HG02852 (cell line): ENCODE measurements around the gene GRB10.
"Not testable (repeated sequence)": the region's sequence is repeated elsewhere in the genome, so short reads cannot be mapped to it uniquely, and the experiment has no call there.

ENCODE experiments used
- ATAC-seq: cut with Tn5 transposase; IDR thresholded peaks from one replicate; pipeline ENCODE4 v1.9.1; 2021; ENCODE audit warnings: mild to moderate bottlenecking, moderate library complexity; ENCODE audit not compliant: unreplicated experiment

GRB10 gene

GRCh38 chr7:50745336-50745735, 37.4 kb downstream of the GRB10 start:
- no peak for ATAC-seq

- no peak for ATAC-seq
Observed at GRCh38 chr7:50743893-50744292, 38.8 kb downstream of the GRB10 start.

- no peak for ATAC-seq
Observed at GRCh38 chr7:50743016-50743415, 39.7 kb downstream of the GRB10 start.

GRCh38 chr7:50742401-50742800, 40.3 kb downstream of the GRB10 start:
- ATAC-seq, result no peak

- no peak for ATAC-seq
Observed at GRCh38 chr7:50739744-50740435, 42.8 kb downstream of the GRB10 start.

GRCh38 chr7:50738932-50739331, 43.8 kb downstream of the GRB10 start:
- no peak for ATAC-seq

- ATAC-seq, result not testable (repeated sequence)
Observed at GRCh38 chr7:50735836-50736235, 46.9 kb downstream of the GRB10 start.

GRCh38 chr7:50735333-50735732, 47.4 kb downstream of the GRB10 start:
- no peak for ATAC-seq

GRCh38 chr7:50734246-50734645, 48.5 kb downstream of the GRB10 start:
- no peak for ATAC-seq

GRCh38 chr7:50733552-50733951, 49.1 kb downstream of the GRB10 start:
- ATAC-seq, result no peak

- ATAC-seq, result no peak
Observed at GRCh38 chr7:50731703-50732582, 50.8 kb downstream of the GRB10 start.

- no peak for ATAC-seq
Observed at GRCh38 chr7:50730446-50731400, 52.0 kb downstream of the GRB10 start.

- no peak for ATAC-seq
Observed at GRCh38 chr7:50729962-50730361, 52.7 kb downstream of the GRB10 start.

- ATAC-seq, result no peak
Observed at GRCh38 chr7:50728184-50728583, 54.5 kb downstream of the GRB10 start.

GRCh38 chr7:50727711-50728110, 55.0 kb downstream of the GRB10 start:
- no peak for ATAC-seq

GRCh38 chr7:50727072-50727471, 55.6 kb downstream of the GRB10 start:
- no peak for ATAC-seq

- no peak for ATAC-seq
Observed at GRCh38 chr7:50725774-50726173, 56.9 kb downstream of the GRB10 start.

GRCh38 chr7:50724526-50725520, 57.9 kb downstream of the GRB10 start:
- ATAC-seq, result no peak

- ATAC-seq, result no peak
Observed at GRCh38 chr7:50723888-50724287, 58.8 kb downstream of the GRB10 start.

GRCh38 chr7:50723173-50723572, 59.5 kb downstream of the GRB10 start:
- ATAC-seq, result no peak
